Neural progenitor cell (in vitro differentiated cells): Measurements from ENCODE around the gene TUSC1. TPM values are rescaled to one million over a fixed set of nuclear protein-coding genes. Genes with fewer than 3 reads are reported as not detected.
A peak's percentile ranks its signal among the peaks of the same experiment; 100 is the strongest.

Experiments used
- DNase-seq: peaks from one replicate; pipeline ENCODE4 v3.0.0-alpha.2; 2016; ENCODE audit warnings: low spot score
- H2AFZ ChIP-seq: fragments of 200-600 bp; sonication (generic); replicated peaks from 2 replicates; pipeline ENCODE4 v1.6.1; 2016; ENCODE audit warnings: antibody characterized with exemption
- H3F3A ChIP-seq: fragments of 200-600 bp; sonication (generic); 2 replicates; pipeline ENCODE4 v1.6.1; 2016; ENCODE audit warnings: antibody characterized with exemption, low read depth
- H3K27ac ChIP-seq: fragments of 200-600 bp; sonication (generic); 2 replicates; pipeline ENCODE4 v1.5.1; 2016; ENCODE audit warnings: mild to moderate bottlenecking
- H3K27me3 ChIP-seq: fragments of 200-600 bp; sonication (generic); 2 replicates; pipeline ENCODE4 v1.6.1; 2016; ENCODE audit warnings: mild to moderate bottlenecking, moderate library complexity
- H3K36me3 ChIP-seq: fragments of 200-600 bp; sonication (generic); 2 replicates; pipeline ENCODE4 v1.5.1; 2016
- H3K4me1 ChIP-seq: fragments of 200-600 bp; sonication (generic); 2 replicates; pipeline ENCODE4 v1.6.1; 2016; ENCODE audit warnings: mixed run types
- H3K4me2 ChIP-seq: fragments of 200-600 bp; sonication (generic); 2 replicates; pipeline ENCODE4 v1.6.1; 2016
- H3K4me3 ChIP-seq: fragments of 200-600 bp; sonication (generic); 2 replicates; pipeline ENCODE4 v1.5.1; 2016
- H3K79me2 ChIP-seq: fragments of 200-600 bp; sonication (generic); 2 replicates; pipeline ENCODE4 v1.6.1; 2016; ENCODE audit warnings: low read depth
- H3K9ac ChIP-seq: fragments of 200-600 bp; sonication (generic); 2 replicates; pipeline ENCODE4 v1.6.1; 2016
- H3K9me3 ChIP-seq: fragments of 200-600 bp; sonication (generic); 2 replicates; pipeline ENCODE4 v1.5.1; 2016; ENCODE audit warnings: low read depth
- H4K20me1 ChIP-seq: fragments of 200-600 bp; sonication (generic); 2 replicates; pipeline ENCODE4 v1.6.1; 2016; ENCODE audit warnings: low read depth
- H3K27ac Mint-ChIP-seq: 3 replicates; pipeline ENCODE4 v1.8.0; 2021; ENCODE audit warnings: mixed read lengths
- H3K27me3 Mint-ChIP-seq: 2 replicates; pipeline ENCODE4 v1.8.0; 2022; ENCODE audit warnings: low read depth, mild to moderate bottlenecking, inconsistent platforms, moderate library complexity, mixed read lengths; ENCODE audit not compliant: insufficient read depth
- H3K36me3 Mint-ChIP-seq: 3 replicates; pipeline ENCODE4 v1.8.0; 2021; ENCODE audit warnings: mixed read lengths
- H3K4me1 Mint-ChIP-seq: 3 replicates; pipeline ENCODE4 v1.8.0; 2021; ENCODE audit warnings: mixed read lengths
- H3K4me3 Mint-ChIP-seq: 3 replicates; pipeline ENCODE4 v1.8.0; 2021; ENCODE audit warnings: mild to moderate bottlenecking, moderate library complexity, mixed read lengths
- H3K9me3 Mint-ChIP-seq: 3 replicates; pipeline ENCODE4 v1.8.0; 2020; ENCODE audit warnings: mixed read lengths
- EZH2 ChIP-seq: fragments of 200-600 bp; sonication (generic); IDR thresholded peaks from 2 replicates; pipeline ENCODE4 v1.6.1; 2017; ENCODE audit warnings: antibody characterized with exemption, mild to moderate bottlenecking, moderate library complexity
- EZH2phosphoT487 ChIP-seq: fragments of 200-600 bp; sonication (generic); IDR thresholded peaks from 2 replicates; pipeline ENCODE4 v1.6.1; 2017; ENCODE audit warnings: antibody characterized with exemption
- total RNA-seq: library from RNA; depleted of rRNA; stranded (reverse); fragments of >200 nt; gene quantifications from 2 replicates; pipeline ENCODE4 v1.2.3, GENCODE V29; 2015; ENCODE audit warnings: low replicate concordance
- TF ChIP-seq, protein P1 (sequence below): fragments of 200-600 bp; sonication (generic); IDR thresholded peaks from 2 replicates; pipeline ENCODE4 v1.5.1; 2017; ENCODE audit warnings: antibody characterized with exemption, mild to moderate bottlenecking

Gene TUSC1
- total RNA-seq, 1 donor from 2014 or later, result 2.1 TPM

DNA sequence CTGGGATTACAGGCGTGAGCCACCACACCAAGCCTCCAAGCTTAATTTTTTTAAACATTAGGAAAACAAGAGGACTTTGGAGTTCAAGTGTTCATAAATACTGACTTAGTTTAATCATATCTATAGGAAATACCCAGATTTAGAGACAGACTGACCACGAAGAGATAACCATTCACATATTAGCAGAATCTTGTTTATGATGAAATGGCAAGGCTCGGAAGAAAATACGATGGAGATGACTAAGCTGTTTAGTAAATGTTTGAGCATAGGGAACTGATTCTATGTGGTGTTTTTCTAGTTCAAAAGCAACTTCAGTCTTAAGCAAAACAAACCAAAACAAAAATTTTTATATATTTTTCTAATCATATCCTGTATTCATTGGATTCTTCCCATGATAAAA is 13.5 kb upstream of the TUSC1 start:
- H2AFZ ChIP-seq, result no peak overlapping the region
- TF ChIP-seq, protein P1, sequence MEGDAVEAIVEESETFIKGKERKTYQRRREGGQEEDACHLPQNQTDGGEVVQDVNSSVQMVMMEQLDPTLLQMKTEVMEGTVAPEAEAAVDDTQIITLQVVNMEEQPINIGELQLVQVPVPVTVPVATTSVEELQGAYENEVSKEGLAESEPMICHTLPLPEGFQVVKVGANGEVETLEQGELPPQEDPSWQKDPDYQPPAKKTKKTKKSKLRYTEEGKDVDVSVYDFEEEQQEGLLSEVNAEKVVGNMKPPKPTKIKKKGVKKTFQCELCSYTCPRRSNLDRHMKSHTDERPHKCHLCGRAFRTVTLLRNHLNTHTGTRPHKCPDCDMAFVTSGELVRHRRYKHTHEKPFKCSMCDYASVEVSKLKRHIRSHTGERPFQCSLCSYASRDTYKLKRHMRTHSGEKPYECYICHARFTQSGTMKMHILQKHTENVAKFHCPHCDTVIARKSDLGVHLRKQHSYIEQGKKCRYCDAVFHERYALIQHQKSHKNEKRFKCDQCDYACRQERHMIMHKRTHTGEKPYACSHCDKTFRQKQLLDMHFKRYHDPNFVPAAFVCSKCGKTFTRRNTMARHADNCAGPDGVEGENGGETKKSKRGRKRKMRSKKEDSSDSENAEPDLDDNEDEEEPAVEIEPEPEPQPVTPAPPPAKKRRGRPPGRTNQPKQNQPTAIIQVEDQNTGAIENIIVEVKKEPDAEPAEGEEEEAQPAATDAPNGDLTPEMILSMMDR, result no peak
- TF ChIP-seq EZH2, result no peak
- no peak for TF ChIP-seq EZH2phosphoT487
- H3K27me3 ChIP-seq, result no peaks in the 10 kb centered on the region
- H3K79me2 ChIP-seq, result no peaks in the 10 kb centered on the region
- Mint-ChIP-seq H3K4me3 (no peak overlapping the region), H3K4me1 (peaks cover 6% of the 10 kb centered on the region), H3K27me3 (peaks cover 2% of the 10 kb centered on the region), H3K36me3 (no peaks in the 10 kb centered on the region), H3K27ac (no peak overlapping the region), H3K9me3 (no peaks in the 10 kb centered on the region)
- H3K9ac ChIP-seq, result no peak overlapping the region
- no peak overlapping the region for H3K27ac ChIP-seq
- no peak overlapping the region for H3K4me3 ChIP-seq
- H4K20me1 ChIP-seq, result no peaks in the 10 kb centered on the region
- no peaks in the 10 kb centered on the region for H3K9me3 ChIP-seq
- no peak overlapping the region for H3K4me2 ChIP-seq
- H3K4me1 ChIP-seq, result no peaks in the 10 kb centered on the region
- DNase-seq, result no peak
- H3F3A ChIP-seq, result no peaks in the 10 kb centered on the region
- no peaks in the 10 kb centered on the region for H3K36me3 ChIP-seq

DNA sequence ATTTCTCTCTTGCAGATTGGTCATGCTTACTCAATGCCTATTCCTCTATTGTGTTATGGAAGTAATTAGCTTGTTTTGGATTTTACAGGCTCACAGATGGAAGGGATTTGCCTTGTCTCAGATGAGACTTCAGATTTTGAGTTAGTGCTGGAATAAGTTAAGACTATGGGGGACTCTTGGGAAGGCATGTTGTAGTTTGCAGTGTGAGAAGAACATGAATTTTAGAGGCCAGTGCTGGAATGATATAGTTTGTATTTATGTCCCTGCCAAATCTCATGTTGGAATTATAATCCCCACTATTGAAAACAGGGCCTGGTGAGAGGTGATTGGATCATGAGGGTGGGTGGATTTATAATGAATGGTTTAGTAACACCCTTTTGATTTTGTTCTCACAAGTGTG is 6.1 kb upstream of the TUSC1 start:
- Histone ChIP-seq H2AFZ (no peak overlapping the region), H3K9me3 (no peaks in the 10 kb centered on the region), H3K27ac (no peak overlapping the region), H3K9ac (no peak overlapping the region), H3K79me2 (no peaks in the 10 kb centered on the region), H3K36me3 (no peaks in the 10 kb centered on the region), H3K4me2 (no peak overlapping the region), H3K27me3 (no peaks in the 10 kb centered on the region), H3K4me1 (no peaks in the 10 kb centered on the region), H3K4me3 (no peak overlapping the region), H4K20me1 (no peaks in the 10 kb centered on the region), H3F3A (no peaks in the 10 kb centered on the region)
- Mint-ChIP-seq H3K4me1 (peaks cover 19% of the 10 kb centered on the region), H3K36me3 (no peaks in the 10 kb centered on the region), H3K9me3 (peaks cover 2% of the 10 kb centered on the region), H3K4me3 (no peak overlapping the region), H3K27me3 (peaks cover 6% of the 10 kb centered on the region), H3K27ac (peak overlapping the region; percentile 31)
- TF ChIP-seq EZH2phosphoT487, result no peak
- TF ChIP-seq, protein P1, result no peak
- TF ChIP-seq EZH2, result no peak
- no peak for DNase-seq

DNA sequence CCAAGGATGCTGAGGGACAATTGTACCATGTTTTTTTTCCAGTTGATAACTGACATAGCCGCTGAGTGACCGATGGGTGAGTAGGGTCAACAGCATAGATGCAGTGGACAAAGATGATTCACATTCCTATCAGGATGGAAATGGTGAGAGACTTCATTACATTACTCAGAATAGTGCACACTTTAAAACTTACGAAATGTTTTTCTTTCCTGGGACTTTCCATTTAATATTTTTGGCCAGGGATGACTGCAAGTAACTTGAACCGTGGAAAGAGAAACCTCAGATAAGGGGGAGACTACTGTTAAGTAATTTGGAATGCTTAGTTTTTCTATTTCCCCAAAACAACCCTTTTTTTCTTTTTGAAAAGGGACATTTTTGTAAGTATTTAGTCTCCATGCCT is 3.0 kb upstream of the TUSC1 start:
- no peak overlapping the region for H3K9ac ChIP-seq
- DNase-seq, result no peak

More for the DNA sequence above, 3.0 kb upstream of the TUSC1 start:
- peaks cover 6% of the 10 kb centered on the region for H3K9me3 Mint-ChIP-seq
- no peaks in the 10 kb centered on the region for H3F3A ChIP-seq
- no peak overlapping the region for H3K27ac Mint-ChIP-seq
- no peaks in the 10 kb centered on the region for H3K9me3 ChIP-seq
- peaks cover 19% of the 10 kb centered on the region for H3K4me1 Mint-ChIP-seq
- no peaks in the 10 kb centered on the region for H3K36me3 Mint-ChIP-seq
- H3K27me3 Mint-ChIP-seq, result peaks cover 6% of the 10 kb centered on the region
- TF ChIP-seq, protein P1, result no peak
- no peak for TF ChIP-seq EZH2phosphoT487
- TF ChIP-seq EZH2, result no peak
- no peak overlapping the region for H3K27ac ChIP-seq
- no peak overlapping the region for H3K4me2 ChIP-seq
- H3K4me3 ChIP-seq, result no peak overlapping the region
- no peaks in the 10 kb centered on the region for H4K20me1 ChIP-seq
- no peaks in the 10 kb centered on the region for H3K4me1 ChIP-seq
- H2AFZ ChIP-seq, result no peak overlapping the region
- H3K79me2 ChIP-seq, result no peaks in the 10 kb centered on the region
- no peaks in the 10 kb centered on the region for H3K27me3 ChIP-seq
- no peak overlapping the region for H3K4me3 Mint-ChIP-seq
- H3K36me3 ChIP-seq, result no peaks in the 10 kb centered on the region
